Stimulated activated CD4-positive, alpha-beta T cell treated with anti-CD3 and anti-CD28 coated beads, Interleukin-1b, Interleukin-23, amount 100 ng/mL, for 4 hours (primary cell): Measurements from ENCODE around the gene CNTN2.

Experiments used
- DNase-seq, 2 donors: peaks; one replicate each; pipeline ENCODE4 v3.0.0-alpha.2; 2020; ENCODE audit warnings: low read depth in 2 of 2

Gene CNTN2

GRCh38 chr1:205024679-205025078 lies 18.3 kb upstream of the CNTN2 start:
- DNase-seq, result no peak

- DNase-seq, result no peak
Observed at GRCh38 chr1:205025239-205025638, 17.8 kb upstream of the CNTN2 start.

- DNase-seq, result no peak
Observed at GRCh38 chr1:205026181-205026580, 16.8 kb upstream of the CNTN2 start.

- DNase-seq, result no peak
Observed at GRCh38 chr1:205028390-205028789, 14.6 kb upstream of the CNTN2 start.

GRCh38 chr1:205028924-205029323 lies 14.1 kb upstream of the CNTN2 start:
- no peak for DNase-seq

- no peak for DNase-seq
Observed at GRCh38 chr1:205030241-205030640, 12.8 kb upstream of the CNTN2 start.

GRCh38 chr1:205030896-205031295 lies 12.1 kb upstream of the CNTN2 start:
- DNase-seq, result no peak

- no peak for DNase-seq
Observed at GRCh38 chr1:205032508-205032907, 10.5 kb upstream of the CNTN2 start.

- no peak for DNase-seq
Observed at GRCh38 chr1:205037539-205037938, 5.5 kb upstream of the CNTN2 start.

GRCh38 chr1:205038132-205038786 lies 4.8 kb upstream of the CNTN2 start:
- DNase-seq, result no peak

- DNase-seq, result no peak
Observed at GRCh38 chr1:205041001-205041715, 1.9 kb upstream of the CNTN2 start.

GRCh38 chr1:205041998-205042910 lies 758 bp upstream of the CNTN2 start:
- DNase-seq, result no peak

- DNase-seq, result no peak
Observed at GRCh38 chr1:205043866-205044265, 854 bp downstream of the CNTN2 start.

GRCh38 chr1:205044741-205045140 lies 1.7 kb downstream of the CNTN2 start:
- no peak for DNase-seq

- no peak for DNase-seq
Observed at GRCh38 chr1:205045146-205045545, 2.1 kb downstream of the CNTN2 start.

GRCh38 chr1:205046870-205047269 lies 3.9 kb downstream of the CNTN2 start:
- DNase-seq, result no peak

GRCh38 chr1:205047764-205048231 lies 4.8 kb downstream of the CNTN2 start:
- DNase-seq, result no peak

GRCh38 chr1:205048382-205048781 lies 5.4 kb downstream of the CNTN2 start:
- no peak for DNase-seq

GRCh38 chr1:205049479-205049878 lies 6.5 kb downstream of the CNTN2 start:
- no peak for DNase-seq

GRCh38 chr1:205052690-205053089 lies 9.7 kb downstream of the CNTN2 start:
- no peak for DNase-seq

GRCh38 chr1:205053296-205053695 lies 10.3 kb downstream of the CNTN2 start:
- DNase-seq, result no peak

- no peak for DNase-seq
Observed at GRCh38 chr1:205054013-205054412, 11.0 kb downstream of the CNTN2 start.
